Omental fat pad (tissue), 4 donors: ENCODE results near the gene INO80C. TPM values are rescaled to one million over a fixed set of nuclear protein-coding genes. Genes with fewer than 3 reads are reported as not detected.

Experiments
- ATAC-seq: fragments of 150-250 bp; one replicate; pipeline ENCODE4 v1.9.1; 2016; ENCODE audit warnings: mild to moderate bottlenecking, moderate library complexity; ENCODE audit not compliant: low FRiP score
- DNase-seq: peaks from one replicate; pipeline ENCODE4 v3.0.0-alpha.2; 2019; ENCODE audit warnings: low spot score
- total RNA-seq, 4 donors: library from RNA; depleted of rRNA; stranded (reverse); fragments of >200 nt; gene quantifications; one replicate each; pipeline ENCODE4 v1.1.0, GENCODE V29; 2016
- TF ChIP-seq, protein P1 (sequence below), 3 donors: fragments of 450-650 bp; IDR thresholded peaks; one replicate each; pipeline ENCODE4 v1.5.1; 2016 to 2017; ENCODE audit warnings: antibody characterized with exemption in 3 of 3, mild to moderate bottlenecking in 3 of 3, moderate library complexity in 2 of 3

INO80C gene
- total RNA-seq, 4 donors from 2014 or later = 6.3 to 20.7 (median 9.6) TPM

- TF ChIP-seq, protein P1, sequence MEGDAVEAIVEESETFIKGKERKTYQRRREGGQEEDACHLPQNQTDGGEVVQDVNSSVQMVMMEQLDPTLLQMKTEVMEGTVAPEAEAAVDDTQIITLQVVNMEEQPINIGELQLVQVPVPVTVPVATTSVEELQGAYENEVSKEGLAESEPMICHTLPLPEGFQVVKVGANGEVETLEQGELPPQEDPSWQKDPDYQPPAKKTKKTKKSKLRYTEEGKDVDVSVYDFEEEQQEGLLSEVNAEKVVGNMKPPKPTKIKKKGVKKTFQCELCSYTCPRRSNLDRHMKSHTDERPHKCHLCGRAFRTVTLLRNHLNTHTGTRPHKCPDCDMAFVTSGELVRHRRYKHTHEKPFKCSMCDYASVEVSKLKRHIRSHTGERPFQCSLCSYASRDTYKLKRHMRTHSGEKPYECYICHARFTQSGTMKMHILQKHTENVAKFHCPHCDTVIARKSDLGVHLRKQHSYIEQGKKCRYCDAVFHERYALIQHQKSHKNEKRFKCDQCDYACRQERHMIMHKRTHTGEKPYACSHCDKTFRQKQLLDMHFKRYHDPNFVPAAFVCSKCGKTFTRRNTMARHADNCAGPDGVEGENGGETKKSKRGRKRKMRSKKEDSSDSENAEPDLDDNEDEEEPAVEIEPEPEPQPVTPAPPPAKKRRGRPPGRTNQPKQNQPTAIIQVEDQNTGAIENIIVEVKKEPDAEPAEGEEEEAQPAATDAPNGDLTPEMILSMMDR (IDR thresholded peaks at IDR 0.05) = no peak
- ATAC-seq (no peak), DNase-seq (no peak)
These were observed 20.3 kb downstream of the INO80C start for GRCh38 chr18:35477497-35477896.

DNA sequence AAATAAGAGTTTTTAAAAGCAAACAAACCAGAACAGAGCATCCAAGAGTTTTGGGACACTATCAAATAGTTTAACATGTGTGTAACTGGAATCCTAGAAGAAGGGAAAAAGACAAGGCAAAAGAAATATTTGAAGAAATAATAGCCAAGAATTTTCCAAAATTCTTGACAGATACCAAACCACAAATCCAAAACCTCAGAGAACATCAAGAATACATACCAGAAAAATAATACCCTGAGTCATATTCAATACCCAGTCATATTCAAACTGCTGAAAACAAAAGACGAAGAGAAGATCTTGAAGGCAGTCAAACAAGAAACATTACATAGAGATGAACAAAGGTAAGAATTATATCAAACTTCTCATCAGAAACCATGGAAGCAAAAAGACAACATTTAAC lies 22.9 kb downstream of the INO80C start:
- TF ChIP-seq, protein P1 (IDR thresholded peaks at IDR 0.05) = no peak
- ATAC-seq (no peak), DNase-seq (no peak)

DNA sequence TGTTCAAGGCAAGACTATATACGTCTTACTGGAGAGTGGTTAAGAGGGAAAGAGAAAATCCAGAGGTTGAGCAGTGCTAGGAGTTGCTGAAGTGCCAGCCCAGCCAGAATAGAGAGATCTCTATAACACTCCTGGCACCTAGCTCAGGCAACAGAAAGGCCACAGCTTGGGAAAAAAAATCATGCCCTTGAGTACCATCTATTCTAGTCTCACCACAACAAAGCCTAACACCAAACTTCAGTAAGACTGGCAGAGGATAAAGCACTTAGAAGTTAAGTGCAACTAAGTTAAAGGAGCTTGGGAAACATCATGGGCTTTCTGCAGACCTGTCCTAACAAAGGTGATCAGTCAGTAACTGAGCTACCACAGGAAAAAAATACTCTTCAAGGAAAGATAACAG lies 24.2 kb downstream of the INO80C start:
- ATAC-seq (no peak), DNase-seq (no peak)
- TF ChIP-seq, protein P1 (IDR thresholded peaks at IDR 0.05) = no peak

DNA sequence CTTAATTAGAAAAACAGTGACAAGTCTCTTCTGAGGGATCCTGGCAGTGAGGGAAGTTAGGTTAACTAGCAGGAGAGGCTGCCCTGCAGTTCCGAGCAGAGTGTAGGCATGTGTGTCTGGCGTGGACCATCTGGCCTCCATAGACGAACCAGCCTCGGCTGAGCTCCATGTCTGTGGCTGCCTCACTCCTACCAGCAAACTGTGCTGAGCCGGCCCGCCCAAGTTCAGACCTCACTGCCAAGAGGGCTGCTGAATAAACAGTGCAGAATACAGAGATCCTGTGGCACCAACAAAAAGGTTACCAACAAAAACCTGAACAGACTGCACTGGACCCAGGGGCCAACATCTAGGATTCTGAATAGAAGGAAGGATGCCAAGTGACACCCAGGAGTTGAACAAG lies 27.3 kb downstream of the INO80C start:
- TF ChIP-seq, protein P1 (IDR thresholded peaks at IDR 0.05) = no peak
- DNase-seq = no peak
- no peak for ATAC-seq

GRCh38 chr18:35469725-35470124 lies 28.0 kb downstream of the INO80C start:
- DNase-seq = no peak
- TF ChIP-seq, protein P1 (IDR thresholded peaks at IDR 0.05) = no peak
- ATAC-seq = no peak

DNA sequence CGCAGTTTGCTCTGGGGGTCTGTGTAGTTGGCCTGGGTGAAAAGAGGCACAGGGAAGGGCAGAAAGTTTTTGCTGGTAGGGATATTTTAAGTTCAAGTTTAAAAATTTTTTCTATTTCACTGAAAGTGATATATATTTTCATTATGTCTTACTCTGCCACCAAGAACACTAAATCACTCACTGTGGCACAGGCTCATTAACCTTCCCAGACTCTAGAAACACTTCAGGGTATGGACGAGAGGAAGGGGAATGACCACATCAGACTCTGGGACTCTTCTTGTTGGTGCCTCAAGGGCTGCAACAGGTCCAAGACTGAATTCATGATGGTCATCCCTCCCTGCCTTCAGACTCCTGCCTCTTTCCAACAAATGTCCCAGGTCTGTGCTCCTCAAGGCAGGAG lies 29.0 kb downstream of the INO80C start:
- TF ChIP-seq, protein P1 (IDR thresholded peaks at IDR 0.05) = no peak
- no peak for DNase-seq

DNA sequence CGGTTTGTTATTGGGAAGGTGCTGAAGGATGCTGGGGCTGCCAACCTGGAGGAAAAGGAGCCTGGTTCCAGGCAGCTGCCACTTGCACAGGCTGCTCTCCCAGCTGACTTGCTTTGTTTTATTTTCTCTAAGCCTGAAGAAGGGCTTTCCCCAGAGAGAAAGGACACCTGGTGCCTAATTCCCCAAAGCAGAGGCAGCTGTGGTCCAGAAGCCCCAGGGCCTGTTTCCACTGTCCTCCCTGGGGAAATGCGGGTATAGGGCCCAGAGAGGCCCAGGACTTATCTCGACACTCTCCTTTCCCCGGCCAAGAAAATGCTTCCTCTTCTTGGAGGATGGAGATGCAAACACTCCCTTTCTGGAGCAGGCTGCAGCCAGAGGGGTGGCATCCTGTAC lies 30.1 kb downstream of the INO80C start:
- TF ChIP-seq, protein P1 (IDR thresholded peaks at IDR 0.05) = no peak
- ATAC-seq (no peak), DNase-seq (no peak)

More for the DNA sequence above, 29.0 kb downstream of the INO80C start:
- ATAC-seq = no peak
